HCT116 (cell line): Measurements from ENCODE around the gene ELK4. TPM values are rescaled to one million over a fixed set of nuclear protein-coding genes. Genes with fewer than 3 reads are reported as not detected.

Source experiments
- ATAC-seq: fragments of 200-7000 bp; cut with Tn5 transposase; 2 replicates; pipeline ENCODE4 v1.9.1; 2020; ENCODE audit warnings: mild to moderate bottlenecking, moderate library complexity
- BruUV-seq: library from RNA; stranded (reverse); fragments of 400-500 nt; replicated peaks from 2 replicates; lab custom pipeline; 2021; lab: Mats Ljungman, UMichigan
- CTCF ChIA-PET: fragments of 300-600 bp; sonication (Branson Sonifier 250); formaldehyde crosslinking; loops from one replicate; lab custom pipeline; 2021; ENCODE audit warnings: antibody characterized with exemption; lab: Charles Lee
- POLR2A ChIA-PET: fragments of 300-600, 350-600 bp; sonication (Branson Sonifier 250); formaldehyde crosslinking; loops from one replicate; lab custom pipeline; 2021; ENCODE audit warnings: antibody characterized with exemption; lab: Charles Lee
- RAD21 ChIA-PET, 2 experiments: fragments of 300-600 bp; sonication (Branson Sonifier 250); formaldehyde crosslinking; loops; one replicate each; lab custom pipeline; 2023; ENCODE audit warnings: low total read pairs in 2 of 2; ENCODE audit not compliant: uncharacterized antibody in 2 of 2, unreplicated experiment in 2 of 2, low non-redundant PET in 1 of 2; lab: Charles Lee
- DNase-seq: peaks from one replicate; pipeline ENCODE4 v3.0.0-alpha.2; 2010; ENCODE audit warnings: low read depth, low spot score
- H2AFZ ChIP-seq: fragments of 200-600 bp; shearing (Covaris generic), sonication (generic); 2 replicates; pipeline ENCODE4 v1.6.1; 2017; ENCODE audit warnings: low read depth, mixed run types, mixed read lengths, antibody characterized with exemption, low read length; ENCODE audit not compliant: poor library complexity, severe bottlenecking
- H3K27ac ChIP-seq: 2 replicates; pipeline ENCODE4 v1.5.1; 2012; ENCODE audit warnings: low read depth, low read length
- H3K27me3 ChIP-seq: fragments of 200-600 bp; sonication (generic); 2 replicates; pipeline ENCODE4 v1.6.1; 2016; ENCODE audit warnings: mixed run types, low read length, mixed read lengths; ENCODE audit not compliant: insufficient read depth
- H3K36me3 ChIP-seq, 2 experiments: fragments of 200-500 bp in 1 of 2; fragments of 200-600 bp in 1 of 2; sonication (Bioruptor generic) in 1 of 2; sonication (generic) in 1 of 2; 2 replicates each; pipeline versions ENCODE4 v1.5.1 to v1.6.1; 2014 to 2016; ENCODE audit warnings: low read length in 2 of 2, inconsistent platforms in 1 of 2, mixed read lengths in 1 of 2, mixed run types in 1 of 2; ENCODE audit not compliant: insufficient read depth in 2 of 2, control insufficient read depth in 1 of 2
- H3K4me1 ChIP-seq, 2 experiments: fragments of 200-600 bp in 1 of 2; sonication (generic) in 1 of 2; 2 replicates each; pipeline versions ENCODE4 v1.5.1 to v1.6.1; 2012 to 2017; ENCODE audit warnings: low read length in 2 of 2, inconsistent platforms in 1 of 2, mild to moderate bottlenecking in 1 of 2, mixed read lengths in 1 of 2, mixed run types in 1 of 2, moderate library complexity in 1 of 2; ENCODE audit not compliant: insufficient read depth in 2 of 2, control insufficient read depth in 1 of 2
- H3K4me2 ChIP-seq: fragments of 200-600 bp; sonication (generic); 2 replicates; pipeline ENCODE4 v1.6.1; 2017; ENCODE audit warnings: mixed run types, low read length, mixed read lengths
- H3K4me3 ChIP-seq, 2 experiments: fragments of 200-600 bp in 1 of 2; sonication (generic) in 1 of 2; replicated peaks in 1 of 2; 2 replicates each; pipeline ENCODE4 v1.5.1; 2011 to 2016; ENCODE audit warnings: low read length in 2 of 2, control low read depth in 1 of 2, low read depth in 1 of 2, mild to moderate bottlenecking in 1 of 2, mixed read lengths in 1 of 2, mixed run types in 1 of 2
- H3K79me2 ChIP-seq: fragments of 200-600 bp; sonication (generic); 2 replicates; pipeline ENCODE4 v1.6.1; 2017; ENCODE audit warnings: mild to moderate bottlenecking, mixed run types, low read length, moderate library complexity, mixed read lengths; ENCODE audit not compliant: insufficient read depth
- H3K9ac ChIP-seq: fragments of 200-600 bp; sonication (generic); 2 replicates; pipeline ENCODE4 v1.6.1; 2016; ENCODE audit warnings: low read length, mixed read lengths
- H3K9me2 ChIP-seq: fragments of 200-600 bp; sonication (generic), shearing (Covaris generic); 2 replicates; pipeline ENCODE4 v1.6.1; 2017; ENCODE audit warnings: mixed run types, mild to moderate bottlenecking, moderate library complexity; ENCODE audit not compliant: insufficient read depth
- H3K9me3 ChIP-seq, 2 experiments: fragments of 200-500 bp in 1 of 2; fragments of 200-600 bp in 1 of 2; sonication (Bioruptor generic) in 1 of 2; sonication (generic) in 1 of 2; 2 replicates each; pipeline ENCODE4 v1.6.1; 2014 to 2017; ENCODE audit warnings: low read length in 2 of 2, mixed read lengths in 2 of 2, inconsistent platforms in 1 of 2, low read depth in 1 of 2, mild to moderate bottlenecking in 1 of 2, mixed run types in 1 of 2, moderate library complexity in 1 of 2; ENCODE audit not compliant: control insufficient read depth in 1 of 2, insufficient read depth in 1 of 2
- H4K20me1 ChIP-seq: fragments of 200-600 bp; sonication (generic), shearing (Covaris generic); 2 replicates; pipeline ENCODE4 v1.6.1; 2017; ENCODE audit warnings: mixed run types, mild to moderate bottlenecking, moderate library complexity; ENCODE audit not compliant: insufficient read depth
- CBX3 ChIP-seq: IDR thresholded peaks from 2 replicates; pipeline ENCODE4 v1.6.1; 2012; ENCODE audit warnings: low read depth
- CEBPB ChIP-seq: IDR thresholded peaks from 2 replicates; pipeline ENCODE4 v1.6.1; 2012; ENCODE audit warnings: low read depth
- EGR1 ChIP-seq: IDR thresholded peaks from 2 replicates; pipeline ENCODE4 v1.6.1; 2012; ENCODE audit warnings: low read depth
- ELF1 ChIP-seq: IDR thresholded peaks from 2 replicates; pipeline ENCODE4 v1.6.1; 2012; ENCODE audit warnings: low read depth, borderline replicate concordance
- EZH2 ChIP-seq: fragments of 200-600 bp; sonication (generic); IDR thresholded peaks from 2 replicates; pipeline ENCODE4 v1.6.1; 2017; ENCODE audit warnings: antibody characterized with exemption, mixed run types
- EZH2phosphoT487 ChIP-seq: fragments of 200-600 bp; IDR thresholded peaks from 2 replicates; pipeline ENCODE4 v1.6.1; 2018; ENCODE audit warnings: antibody characterized with exemption, borderline replicate concordance
- FOSL1 ChIP-seq: IDR thresholded peaks from 2 replicates; pipeline ENCODE4 v1.6.1; 2012; ENCODE audit warnings: low read depth
- JUND ChIP-seq: IDR thresholded peaks from 2 replicates; pipeline ENCODE4 v1.6.1; 2012
- POLR2AphosphoS5 ChIP-seq: IDR thresholded peaks from 2 replicates; pipeline ENCODE4 v1.6.1; 2011; ENCODE audit warnings: mild to moderate bottlenecking, low read depth, low read length, moderate library complexity
- SIN3A ChIP-seq: IDR thresholded peaks from 2 replicates; pipeline ENCODE4 v1.6.1; 2012; ENCODE audit warnings: low read depth
- SP1 ChIP-seq: IDR thresholded peaks from 2 replicates; pipeline ENCODE4 v1.6.1; 2012; ENCODE audit warnings: low read depth
- SRF ChIP-seq: IDR thresholded peaks from 2 replicates; pipeline ENCODE4 v1.6.1; 2012; ENCODE audit warnings: low read depth
- YY1 ChIP-seq: IDR thresholded peaks from 2 replicates; pipeline ENCODE4 v1.6.1; 2011; ENCODE audit warnings: low read length, low read depth, moderate library complexity, mild to moderate bottlenecking; ENCODE audit not compliant: insufficient replicate concordance; ENCODE audit errors: extremely low read depth
- ZNF274 ChIP-seq: fragments of 200-500 bp; sonication (Bioruptor generic); IDR thresholded peaks from 2 replicates; pipeline ENCODE4 v1.6.1; 2014; ENCODE audit warnings: mild to moderate bottlenecking, low read depth, low read length, inconsistent platforms
- intact Hi-C: fragments of 100-400 bp; cut with micrococcal nuclease; formaldehyde crosslinking; loops from 2 replicates; pipeline ENCODE4 v1.10.0; 2022
- total RNA-seq: library from RNA; stranded (reverse); gene quantifications from one replicate; pipeline ENCODE4 v1.2.1, GENCODE V29; 2021; ENCODE audit not compliant: unreplicated experiment
- TF ChIP-seq, protein P1 (sequence below), 3 experiments: fragments of 200-600 bp in 1 of 3; sonication (generic) in 1 of 3; IDR thresholded peaks in 2 of 3; conservative IDR thresholded peaks in 1 of 3; 2 replicates each; pipeline ENCODE4 v1.5.1; 2012 to 2017; ENCODE audit warnings: low read depth in 2 of 3, low read length in 2 of 3, antibody characterized with exemption in 1 of 3, borderline replicate concordance in 1 of 3, control low read depth in 1 of 3, mild to moderate bottlenecking in 1 of 3, mixed read lengths in 1 of 3, mixed run types in 1 of 3, moderate library complexity in 1 of 3; ENCODE audit not compliant: insufficient read depth in 1 of 3
- TF ChIP-seq, protein P2 (sequence below): IDR thresholded peaks from 2 replicates; pipeline ENCODE4 v1.6.1; 2012; ENCODE audit warnings: low read depth

ELK4 gene
- total RNA-seq, 1 experiment from 2014 or later, result 46.2 TPM

GRCh38 chr1:205668951-205669340 lies 37.1 kb upstream of the ELK4 start:
- Histone ChIP-seq H3K4me3 (no peak overlapping the region), H3K9ac (0 out of 2 replicates have a peak overlapping the region, but pooled peaks have one; percentile 2), H3K79me2 (peaks cover 13% of the 10 kb centered on the region; the same call in 1 of the 2 replicates), H3K9me2 (no peaks in the 10 kb centered on the region), H3K4me1 (peaks cover 51 to 90% of the 10 kb centered on the region in 2 experiments), H3K9me3 (no peaks in the 10 kb centered on the region), H3K27ac (no peak overlapping the region), H3K27me3 (no peaks in the 10 kb centered on the region), H4K20me1 (no peaks in the 10 kb centered on the region), H2AFZ (no peak overlapping the region), H3K36me3 (no peaks in the 10 kb centered on the region), H3K4me2 (peak overlapping the region; percentile 31; the same call in 1 of the 2 replicates)
- intact Hi-C loops, result no loop called here
- CTCF ChIA-PET, result interaction anchor here (0.6 to 4.8 kb wide), 2 partner anchors 10 to 43 kb away, joined by 4 to 39 read pairs; no protein-coding TSS in a partner anchor
- no peak for TF ChIP-seq CBX3
- no peak for TF ChIP-seq SRF
- TF ChIP-seq, protein P1, sequence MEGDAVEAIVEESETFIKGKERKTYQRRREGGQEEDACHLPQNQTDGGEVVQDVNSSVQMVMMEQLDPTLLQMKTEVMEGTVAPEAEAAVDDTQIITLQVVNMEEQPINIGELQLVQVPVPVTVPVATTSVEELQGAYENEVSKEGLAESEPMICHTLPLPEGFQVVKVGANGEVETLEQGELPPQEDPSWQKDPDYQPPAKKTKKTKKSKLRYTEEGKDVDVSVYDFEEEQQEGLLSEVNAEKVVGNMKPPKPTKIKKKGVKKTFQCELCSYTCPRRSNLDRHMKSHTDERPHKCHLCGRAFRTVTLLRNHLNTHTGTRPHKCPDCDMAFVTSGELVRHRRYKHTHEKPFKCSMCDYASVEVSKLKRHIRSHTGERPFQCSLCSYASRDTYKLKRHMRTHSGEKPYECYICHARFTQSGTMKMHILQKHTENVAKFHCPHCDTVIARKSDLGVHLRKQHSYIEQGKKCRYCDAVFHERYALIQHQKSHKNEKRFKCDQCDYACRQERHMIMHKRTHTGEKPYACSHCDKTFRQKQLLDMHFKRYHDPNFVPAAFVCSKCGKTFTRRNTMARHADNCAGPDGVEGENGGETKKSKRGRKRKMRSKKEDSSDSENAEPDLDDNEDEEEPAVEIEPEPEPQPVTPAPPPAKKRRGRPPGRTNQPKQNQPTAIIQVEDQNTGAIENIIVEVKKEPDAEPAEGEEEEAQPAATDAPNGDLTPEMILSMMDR (IDR thresholded peaks at IDR 0.05 in 2 of 3, conservative IDR thresholded peaks at IDR 0.05 in 1 of 3; ENCODE audit: borderline replicate concordance in 1 of 3, insufficient read depth in 1 of 3, low read depth in 2 of 3, low read length in 2 of 3), result no peak
- no peak for TF ChIP-seq YY1
- TF ChIP-seq EZH2phosphoT487, result no peak
- no peak for TF ChIP-seq CEBPB
- no peak for TF ChIP-seq ZNF274
- TF ChIP-seq SIN3A, result no peak
- no peak for TF ChIP-seq FOSL1
- TF ChIP-seq, protein P2, sequence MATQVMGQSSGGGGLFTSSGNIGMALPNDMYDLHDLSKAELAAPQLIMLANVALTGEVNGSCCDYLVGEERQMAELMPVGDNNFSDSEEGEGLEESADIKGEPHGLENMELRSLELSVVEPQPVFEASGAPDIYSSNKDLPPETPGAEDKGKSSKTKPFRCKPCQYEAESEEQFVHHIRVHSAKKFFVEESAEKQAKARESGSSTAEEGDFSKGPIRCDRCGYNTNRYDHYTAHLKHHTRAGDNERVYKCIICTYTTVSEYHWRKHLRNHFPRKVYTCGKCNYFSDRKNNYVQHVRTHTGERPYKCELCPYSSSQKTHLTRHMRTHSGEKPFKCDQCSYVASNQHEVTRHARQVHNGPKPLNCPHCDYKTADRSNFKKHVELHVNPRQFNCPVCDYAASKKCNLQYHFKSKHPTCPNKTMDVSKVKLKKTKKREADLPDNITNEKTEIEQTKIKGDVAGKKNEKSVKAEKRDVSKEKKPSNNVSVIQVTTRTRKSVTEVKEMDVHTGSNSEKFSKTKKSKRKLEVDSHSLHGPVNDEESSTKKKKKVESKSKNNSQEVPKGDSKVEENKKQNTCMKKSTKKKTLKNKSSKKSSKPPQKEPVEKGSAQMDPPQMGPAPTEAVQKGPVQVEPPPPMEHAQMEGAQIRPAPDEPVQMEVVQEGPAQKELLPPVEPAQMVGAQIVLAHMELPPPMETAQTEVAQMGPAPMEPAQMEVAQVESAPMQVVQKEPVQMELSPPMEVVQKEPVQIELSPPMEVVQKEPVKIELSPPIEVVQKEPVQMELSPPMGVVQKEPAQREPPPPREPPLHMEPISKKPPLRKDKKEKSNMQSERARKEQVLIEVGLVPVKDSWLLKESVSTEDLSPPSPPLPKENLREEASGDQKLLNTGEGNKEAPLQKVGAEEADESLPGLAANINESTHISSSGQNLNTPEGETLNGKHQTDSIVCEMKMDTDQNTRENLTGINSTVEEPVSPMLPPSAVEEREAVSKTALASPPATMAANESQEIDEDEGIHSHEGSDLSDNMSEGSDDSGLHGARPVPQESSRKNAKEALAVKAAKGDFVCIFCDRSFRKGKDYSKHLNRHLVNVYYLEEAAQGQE, result no peak
- no peak for TF ChIP-seq ELF1
- TF ChIP-seq JUND, result no peak
- no peak for TF ChIP-seq SP1
- no peak for TF ChIP-seq EZH2
- TF ChIP-seq POLR2AphosphoS5, result no peak
- no peak for TF ChIP-seq EGR1
- RAD21 ChIA-PET, result no interaction called here
- ATAC-seq, result no peak
- POLR2A ChIA-PET, result no interaction called here
- BruUV-seq, result no TSS peak
- no peak for DNase-seq
